DMS53 (cell line): ENCODE data around the gene MAP6D1.
"Not testable (repeated sequence)": the region's sequence is repeated elsewhere in the genome, so short reads cannot be mapped to it uniquely, and the experiment has no call there.

Source experiments
- DNase-seq: peaks from one replicate; lab custom pipeline; 2025; lab: John Stamatoyannopoulos, UW

Gene MAP6D1

GRCh38 chr3:183799461-183799860 is 25.9 kb downstream of the MAP6D1 start:
- DNase-seq = no peak

DNA sequence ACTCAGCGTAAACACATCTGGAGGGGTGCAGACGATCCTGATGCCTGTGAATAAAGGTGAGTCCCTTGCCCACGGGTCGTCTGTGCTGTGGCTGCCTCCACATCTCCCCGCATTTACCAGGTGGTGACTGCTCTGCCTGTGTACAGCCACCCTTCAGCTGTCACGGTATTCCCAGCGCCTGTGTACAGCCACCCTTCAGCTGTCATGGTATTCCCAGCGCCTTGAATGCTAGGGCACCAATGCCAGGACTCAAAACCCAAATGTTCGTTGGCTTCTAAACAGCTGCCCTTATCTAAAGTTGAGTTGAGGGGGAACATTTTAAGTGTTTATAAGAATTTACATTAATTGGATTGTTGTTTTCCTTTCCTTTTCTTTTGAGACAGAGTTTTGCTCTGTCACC is 27.4 kb downstream of the MAP6D1 start:
- no peak for DNase-seq

DNA sequence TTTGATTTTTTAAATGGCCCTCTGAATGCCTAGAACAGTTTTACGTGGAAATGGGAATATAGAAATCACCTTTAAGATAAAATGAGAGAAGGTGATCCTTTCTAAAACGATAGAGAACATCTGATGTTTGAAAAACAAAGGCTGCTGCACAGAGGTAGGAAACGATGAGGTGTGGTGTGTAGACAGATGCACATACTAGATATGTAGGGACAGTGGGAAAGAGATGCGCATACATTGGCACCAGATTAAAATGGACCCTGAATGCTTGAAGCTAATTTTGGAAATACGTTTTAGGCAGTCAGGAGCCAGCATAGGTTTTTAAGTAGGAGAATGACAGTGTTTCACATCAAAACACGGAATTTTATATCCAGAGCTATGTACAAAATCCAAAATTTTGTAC is 29.0 kb downstream of the MAP6D1 start:
- DNase-seq = no peak

DNA sequence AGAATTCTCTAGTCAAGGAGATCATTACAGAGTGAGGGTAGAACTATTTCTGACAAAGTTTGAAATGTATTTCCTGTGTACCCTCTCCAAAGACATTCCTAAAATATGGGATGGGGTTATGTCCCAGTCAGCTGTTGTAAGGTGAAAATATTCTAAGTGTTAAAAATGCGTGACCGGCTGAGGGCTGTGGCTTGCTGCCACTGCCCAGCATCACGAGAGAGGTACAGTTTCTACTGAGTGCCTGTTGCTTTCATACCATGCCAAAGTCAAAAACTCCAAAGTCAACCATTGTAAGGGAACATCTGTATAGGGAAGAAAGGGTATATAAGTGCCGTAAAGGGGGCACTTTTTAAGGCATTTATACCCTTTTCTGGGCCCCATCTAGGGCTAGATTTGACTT is 30.9 kb downstream of the MAP6D1 start:
- no peak for DNase-seq

DNA sequence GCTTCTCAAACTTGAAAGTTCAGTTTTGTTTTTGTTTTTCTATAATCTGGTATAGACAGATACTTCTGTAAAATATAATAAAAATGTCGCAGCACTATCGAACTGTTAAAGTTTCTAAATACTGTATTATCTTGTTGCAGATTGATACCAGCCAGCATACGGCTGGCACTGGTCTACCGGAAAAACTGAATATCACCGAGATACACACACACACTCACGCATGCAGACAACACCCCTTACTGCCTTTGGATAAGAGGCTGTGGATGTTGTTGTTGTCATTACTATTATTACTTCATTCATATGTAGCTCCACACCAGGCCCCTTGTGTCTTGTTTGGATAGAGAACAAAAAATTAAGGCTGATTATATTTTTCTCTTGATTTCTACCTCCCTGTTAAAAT is 32.4 kb downstream of the MAP6D1 start:
- no peak for DNase-seq

DNA sequence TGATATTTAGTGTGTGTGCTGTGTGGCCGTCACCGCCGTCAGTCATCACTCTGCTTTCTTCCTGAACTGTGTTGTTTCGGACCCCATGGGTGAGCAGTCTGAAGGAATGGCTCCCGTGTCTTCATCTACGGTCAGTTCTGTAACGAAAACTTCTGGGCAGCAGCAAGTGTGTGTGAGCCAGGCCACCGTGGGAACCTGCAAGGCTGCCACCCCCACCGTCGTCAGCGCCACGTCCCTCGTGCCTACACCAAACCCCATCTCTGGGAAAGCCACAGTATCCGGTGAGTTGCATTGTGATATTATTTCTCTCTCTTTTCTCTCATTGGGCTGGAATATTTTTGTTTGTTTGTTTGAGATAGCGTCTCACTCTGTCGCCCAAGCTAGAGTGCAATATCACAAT is 34.7 kb downstream of the MAP6D1 start:
- DNase-seq = no peak

GRCh38 chr3:183789826-183790225 is 35.6 kb downstream of the MAP6D1 start:
- DNase-seq = peak; percentile 17

- not testable (repeated sequence) for DNase-seq
Measured at GRCh38 chr3:183784503-183784902, 40.9 kb downstream of the MAP6D1 start.

- no peak for DNase-seq
Measured at GRCh38 chr3:183782576-183783276, 42.7 kb downstream of the MAP6D1 start.

GRCh38 chr3:183781246-183781645 is 44.1 kb downstream of the MAP6D1 start:
- DNase-seq = no peak

DNA sequence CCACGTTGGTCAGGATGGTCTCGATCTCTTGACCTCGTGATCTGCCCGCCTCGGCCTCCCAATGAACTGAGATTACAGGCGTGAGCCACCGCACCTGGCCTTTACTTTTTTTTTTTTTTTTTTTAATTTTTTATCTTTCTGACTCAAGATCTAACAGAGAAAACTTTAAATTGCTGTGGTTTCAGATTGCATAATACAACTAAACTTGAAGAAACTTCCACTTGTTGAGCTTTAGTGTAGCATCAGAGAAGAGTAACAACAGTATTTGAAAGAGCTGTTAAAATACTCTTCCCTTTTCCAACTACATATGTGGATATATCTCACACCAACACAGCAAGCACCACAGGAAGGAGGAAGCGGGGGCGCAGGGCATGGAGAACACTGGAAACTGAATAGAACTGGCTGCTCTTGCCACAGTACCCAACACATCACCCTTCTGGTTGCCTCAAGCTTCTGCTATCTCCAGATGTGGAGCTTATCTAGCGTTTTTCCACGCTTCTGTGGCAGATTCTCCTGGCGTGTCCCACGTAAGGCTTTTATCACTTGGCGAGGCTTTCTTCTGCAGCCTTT is 45.4 kb downstream of the MAP6D1 start:
- DNase-seq = no peak

DNA sequence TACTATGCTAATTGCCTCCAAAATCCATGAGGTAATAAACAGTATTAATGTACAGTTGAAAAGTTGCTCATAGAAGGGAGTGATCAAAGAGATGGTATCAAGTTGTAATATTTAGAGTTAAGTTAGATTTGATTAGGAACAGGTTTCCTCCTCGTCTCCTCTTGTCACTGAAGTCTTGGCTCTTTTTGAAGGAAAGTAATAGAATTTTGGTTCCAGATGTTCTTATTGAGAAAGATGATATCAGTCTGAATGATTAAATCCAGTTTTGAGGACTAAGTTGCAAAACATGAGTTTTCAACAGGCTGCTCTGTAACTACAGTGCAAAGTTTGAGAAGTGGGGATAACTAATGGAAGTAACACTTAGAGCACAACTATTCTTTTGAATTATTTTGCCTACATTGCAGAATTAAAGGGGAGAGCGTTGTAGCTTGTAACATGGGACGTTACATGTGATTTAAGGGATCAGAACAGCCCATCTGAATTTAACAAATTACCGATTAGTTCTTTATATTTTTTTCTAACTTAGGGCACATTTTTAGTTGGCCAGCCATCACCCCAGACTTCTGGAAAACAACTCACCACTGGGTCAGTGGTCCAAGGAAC is 48.3 kb downstream of the MAP6D1 start:
- no peak for DNase-seq

- not testable (repeated sequence) for DNase-seq
Measured at GRCh38 chr3:183776451-183776850, 48.9 kb downstream of the MAP6D1 start.

DNA sequence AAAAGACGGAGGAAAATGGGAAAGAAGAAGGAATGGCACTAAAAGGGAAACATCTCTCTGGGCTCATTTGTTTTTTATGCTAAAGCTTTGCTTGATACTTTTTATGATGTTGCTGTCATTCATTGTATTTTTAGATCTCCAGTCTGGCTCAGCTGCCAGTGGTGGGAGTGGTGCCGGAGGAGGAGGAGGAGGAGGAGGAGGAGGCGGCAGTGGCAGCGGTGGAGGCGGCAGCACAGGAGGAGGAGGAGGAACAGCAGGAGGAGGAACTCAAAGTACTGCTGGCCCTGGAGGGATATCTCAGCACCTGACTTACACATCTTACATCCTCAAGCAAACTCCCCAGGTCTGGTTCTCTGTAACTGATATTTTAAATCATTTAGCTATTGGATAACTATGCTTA is 49.6 kb downstream of the MAP6D1 start:
- DNase-seq = no peak

DNA sequence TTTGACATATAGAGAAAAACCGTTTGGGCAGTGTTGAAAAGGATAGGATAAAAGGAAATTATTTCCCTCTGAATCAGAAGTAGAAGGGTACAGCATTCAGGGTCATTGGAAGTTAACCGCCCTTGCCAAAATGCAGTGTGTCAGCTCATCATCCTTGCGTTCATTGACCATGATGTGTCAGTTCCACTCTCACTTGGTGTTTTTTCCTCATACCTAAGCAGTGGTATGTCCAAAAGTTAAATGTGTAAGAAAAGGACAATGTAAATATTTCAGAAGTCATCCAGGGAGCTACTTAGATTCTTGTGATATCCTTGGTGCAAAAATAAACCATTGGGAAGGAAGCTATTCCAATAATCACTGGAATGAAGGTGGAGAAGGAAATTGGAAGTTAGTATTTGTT is 50.7 kb downstream of the MAP6D1 start:
- DNase-seq = no peak

GRCh38 chr3:183769453-183769852 is 55.9 kb downstream of the MAP6D1 start:
- DNase-seq = no peak

- no peak for DNase-seq
Measured at GRCh38 chr3:183768114-183768513, 57.3 kb downstream of the MAP6D1 start.

DNA sequence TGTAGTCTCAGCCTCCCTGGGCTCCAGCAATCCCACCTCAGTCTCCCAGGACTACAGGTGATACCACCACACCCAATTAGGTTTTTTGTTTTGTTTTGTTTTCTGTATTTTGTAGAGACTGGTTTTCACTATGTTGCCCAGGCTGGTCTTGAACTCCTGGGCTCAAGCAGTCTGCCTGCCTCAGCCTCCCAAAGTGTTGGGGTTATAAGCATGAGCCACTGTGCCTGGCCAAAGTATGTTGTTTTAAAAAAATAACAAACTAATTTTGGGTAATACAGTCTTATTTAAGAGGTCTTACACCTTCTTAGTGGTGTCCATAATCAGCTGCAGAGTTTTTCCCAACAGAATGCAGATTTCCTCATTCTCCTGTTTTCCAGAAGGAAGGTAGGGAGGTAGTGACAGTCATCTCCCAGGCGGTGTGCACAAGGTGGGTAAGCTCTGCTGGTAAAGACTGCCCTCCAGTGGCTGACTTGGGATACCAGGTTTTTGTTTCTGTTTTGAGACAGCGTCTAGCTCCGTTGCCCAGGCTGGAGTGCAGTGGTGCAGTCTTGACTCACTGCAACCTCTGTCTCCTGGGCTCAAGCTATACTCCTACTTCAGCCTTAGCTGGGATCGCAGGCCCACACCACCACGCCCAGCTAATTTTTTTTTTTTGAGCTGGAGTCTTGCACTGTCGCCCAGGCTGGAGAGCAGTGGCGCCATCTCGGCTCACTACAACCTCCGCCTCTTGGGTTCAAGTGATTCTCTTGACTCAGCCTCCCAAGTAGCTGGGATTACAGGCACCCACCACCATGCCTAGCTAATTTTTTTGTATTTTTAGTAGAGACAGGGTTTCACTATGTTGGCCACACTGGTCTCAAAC is 58.4 kb downstream of the MAP6D1 start:
- peak; percentile 81 for DNase-seq

DNA sequence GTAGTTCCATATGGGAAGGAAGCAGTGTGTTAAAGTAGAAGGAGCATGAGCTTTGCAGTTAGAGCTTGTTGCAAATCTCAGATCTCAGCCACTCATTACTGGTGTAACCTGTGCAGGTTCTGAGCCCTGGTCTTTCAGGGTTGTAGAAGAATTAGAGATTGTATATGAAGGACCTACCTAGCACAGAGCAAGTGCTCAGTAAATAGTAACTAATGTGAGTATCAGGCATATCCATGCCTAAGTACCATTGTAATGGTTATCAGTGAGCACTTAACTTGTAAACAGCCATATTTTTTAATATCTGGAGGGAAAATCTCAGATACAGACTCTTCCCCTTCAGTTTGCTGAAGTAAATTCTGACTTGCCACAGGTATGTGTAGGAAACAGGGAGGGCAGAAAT is 59.3 kb downstream of the MAP6D1 start:
- DNase-seq = peak; percentile 3
